ENCODE data around the gene PRTN3.

DNA sequence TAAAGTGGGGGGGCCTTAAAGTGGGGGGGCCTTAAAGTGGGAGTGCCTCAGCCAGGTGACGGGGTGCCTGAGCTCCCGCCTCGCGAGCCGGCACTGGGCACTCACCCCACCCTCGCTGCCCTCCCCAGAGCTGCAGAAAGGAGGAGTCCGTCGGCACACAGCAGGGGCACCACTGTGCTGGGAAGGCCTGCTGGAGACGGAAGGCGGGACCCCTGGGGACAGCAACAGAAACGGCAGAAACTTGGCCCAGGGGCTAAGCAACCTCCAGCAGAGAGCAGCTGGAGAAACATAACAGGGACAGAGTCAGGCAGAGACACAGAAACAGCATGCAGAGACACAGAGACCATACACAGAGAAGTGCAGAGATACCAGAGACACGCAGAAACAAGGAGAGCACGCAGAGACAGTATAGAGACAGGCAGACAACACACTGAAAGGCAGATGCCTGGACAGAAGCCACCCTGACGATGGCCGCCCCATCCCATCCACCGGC is 26.5 kb downstream of the PRTN3 start:
- TF ChIP-seq, protein P1, sequence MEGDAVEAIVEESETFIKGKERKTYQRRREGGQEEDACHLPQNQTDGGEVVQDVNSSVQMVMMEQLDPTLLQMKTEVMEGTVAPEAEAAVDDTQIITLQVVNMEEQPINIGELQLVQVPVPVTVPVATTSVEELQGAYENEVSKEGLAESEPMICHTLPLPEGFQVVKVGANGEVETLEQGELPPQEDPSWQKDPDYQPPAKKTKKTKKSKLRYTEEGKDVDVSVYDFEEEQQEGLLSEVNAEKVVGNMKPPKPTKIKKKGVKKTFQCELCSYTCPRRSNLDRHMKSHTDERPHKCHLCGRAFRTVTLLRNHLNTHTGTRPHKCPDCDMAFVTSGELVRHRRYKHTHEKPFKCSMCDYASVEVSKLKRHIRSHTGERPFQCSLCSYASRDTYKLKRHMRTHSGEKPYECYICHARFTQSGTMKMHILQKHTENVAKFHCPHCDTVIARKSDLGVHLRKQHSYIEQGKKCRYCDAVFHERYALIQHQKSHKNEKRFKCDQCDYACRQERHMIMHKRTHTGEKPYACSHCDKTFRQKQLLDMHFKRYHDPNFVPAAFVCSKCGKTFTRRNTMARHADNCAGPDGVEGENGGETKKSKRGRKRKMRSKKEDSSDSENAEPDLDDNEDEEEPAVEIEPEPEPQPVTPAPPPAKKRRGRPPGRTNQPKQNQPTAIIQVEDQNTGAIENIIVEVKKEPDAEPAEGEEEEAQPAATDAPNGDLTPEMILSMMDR (IDR thresholded peaks at IDR 0.05), result no peak
- TF ChIP-seq EP300 (IDR thresholded peaks at IDR 0.05) (no peak), POLR2A (IDR thresholded peaks at IDR 0.05) (no peak), POLR2AphosphoS5 (IDR thresholded peaks at IDR 0.05) (no peak)

All from upper lobe of left lung (tissue), 4 donors.